GM13977 (cell line): ENCODE data around the gene HSDL2.

ENCODE experiments used
- DNase-seq: peaks from one replicate; pipeline ENCODE4 v3.0.0; 2012; ENCODE audit warnings: low spot score
- in situ Hi-C: fragments of 300-500 bp; cut with MboI; formaldehyde crosslinking; loops from one replicate; pipeline ENCODE4 v1.12.0; 2022; ENCODE audit warnings: low sequenced_read_pairs, low pct_unique_long_range_greater_than_20kb, mixed read lengths, inconsistent platforms; ENCODE audit not compliant: unreplicated experiment
- TF ChIP-seq, protein P1 (sequence below): IDR thresholded peaks from 2 replicates; pipeline ENCODE4 v1.5.1; 2012; ENCODE audit warnings: mild to moderate bottlenecking, control low read depth; ENCODE audit not compliant: insufficient read depth; ENCODE audit errors: extremely low read depth, missing control alignments

Gene HSDL2

DNA sequence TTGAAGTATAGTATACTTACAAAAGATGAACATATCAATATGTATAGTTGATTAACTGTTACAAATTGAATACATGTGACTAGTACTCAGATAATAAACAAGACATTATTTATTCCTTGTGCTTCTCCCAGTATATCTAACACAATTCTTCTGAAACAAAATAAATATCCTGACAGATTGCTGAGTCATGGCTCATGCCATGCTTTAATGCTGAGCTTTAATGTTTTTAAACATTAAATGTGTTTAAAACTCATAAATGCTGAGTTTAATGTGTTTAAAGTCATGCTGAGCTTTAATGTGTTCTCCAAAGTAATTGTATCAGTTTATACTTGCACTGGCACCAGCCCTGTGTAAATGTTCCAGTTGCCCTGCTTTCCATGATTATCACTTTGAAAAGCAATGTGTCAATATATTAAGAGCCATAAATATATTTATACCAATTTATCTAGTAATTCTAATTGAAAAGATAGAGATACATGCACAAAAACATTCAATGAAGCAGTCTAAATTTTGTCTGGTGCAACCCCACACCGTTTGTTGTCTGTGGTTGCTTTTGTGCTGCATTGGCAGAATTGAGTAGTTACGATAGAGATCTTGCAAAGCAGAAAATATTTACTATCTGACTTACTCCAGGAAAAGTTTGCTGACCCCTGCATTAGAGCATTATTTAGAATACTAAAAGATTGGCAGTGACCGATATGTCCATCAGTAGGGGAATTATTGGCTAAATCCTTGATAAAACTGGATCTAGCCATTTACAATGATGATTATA is 122.5 kb downstream of the HSDL2 start:
- in situ Hi-C loops = no loop called here
- no peak for DNase-seq
- TF ChIP-seq, protein P1, sequence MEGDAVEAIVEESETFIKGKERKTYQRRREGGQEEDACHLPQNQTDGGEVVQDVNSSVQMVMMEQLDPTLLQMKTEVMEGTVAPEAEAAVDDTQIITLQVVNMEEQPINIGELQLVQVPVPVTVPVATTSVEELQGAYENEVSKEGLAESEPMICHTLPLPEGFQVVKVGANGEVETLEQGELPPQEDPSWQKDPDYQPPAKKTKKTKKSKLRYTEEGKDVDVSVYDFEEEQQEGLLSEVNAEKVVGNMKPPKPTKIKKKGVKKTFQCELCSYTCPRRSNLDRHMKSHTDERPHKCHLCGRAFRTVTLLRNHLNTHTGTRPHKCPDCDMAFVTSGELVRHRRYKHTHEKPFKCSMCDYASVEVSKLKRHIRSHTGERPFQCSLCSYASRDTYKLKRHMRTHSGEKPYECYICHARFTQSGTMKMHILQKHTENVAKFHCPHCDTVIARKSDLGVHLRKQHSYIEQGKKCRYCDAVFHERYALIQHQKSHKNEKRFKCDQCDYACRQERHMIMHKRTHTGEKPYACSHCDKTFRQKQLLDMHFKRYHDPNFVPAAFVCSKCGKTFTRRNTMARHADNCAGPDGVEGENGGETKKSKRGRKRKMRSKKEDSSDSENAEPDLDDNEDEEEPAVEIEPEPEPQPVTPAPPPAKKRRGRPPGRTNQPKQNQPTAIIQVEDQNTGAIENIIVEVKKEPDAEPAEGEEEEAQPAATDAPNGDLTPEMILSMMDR = no peak

DNA sequence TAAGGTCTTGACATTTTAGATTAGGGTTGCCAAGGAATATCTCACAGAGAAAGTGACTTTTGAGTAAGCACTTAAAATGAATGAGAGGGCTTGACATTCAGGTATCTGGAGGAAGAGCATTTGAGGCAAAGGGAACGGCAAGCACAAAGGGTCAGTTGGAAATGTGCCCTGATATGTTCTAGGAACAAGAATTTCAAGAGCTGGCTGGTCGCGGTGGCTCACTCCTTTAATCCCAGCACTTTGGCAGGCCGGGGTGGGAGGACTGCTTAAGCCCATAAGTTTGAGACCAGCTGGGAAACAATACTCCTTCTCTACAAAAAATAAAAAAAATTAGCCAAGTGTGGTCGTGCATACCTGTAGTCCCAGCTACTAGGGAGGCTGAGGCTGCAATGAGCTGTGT is 123.3 kb downstream of the HSDL2 start:
- no peak for DNase-seq
- in situ Hi-C loops = no loop called here
- TF ChIP-seq, protein P1 = no peak

DNA sequence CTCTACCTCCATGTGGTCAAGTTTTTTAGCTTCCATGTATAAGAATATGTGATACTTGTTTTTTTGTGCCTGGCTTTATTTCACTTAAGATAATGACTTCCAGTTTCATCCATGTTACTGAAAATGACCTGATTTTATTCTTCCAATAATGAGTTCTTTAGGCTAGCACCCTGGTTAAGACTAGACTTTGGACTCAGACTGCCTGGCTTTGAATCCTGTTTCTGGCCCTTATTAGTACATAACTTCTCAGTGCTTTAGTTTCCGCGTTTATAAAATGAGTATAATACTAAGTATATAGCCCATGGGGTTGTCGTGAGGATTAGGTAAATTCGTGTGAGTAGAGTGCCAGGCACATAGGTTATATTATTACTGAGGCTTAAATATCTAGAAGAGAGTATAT is 125.2 kb downstream of the HSDL2 start:
- in situ Hi-C loops = no loop called here
- TF ChIP-seq, protein P1 = no peak
- DNase-seq = no peak

DNA sequence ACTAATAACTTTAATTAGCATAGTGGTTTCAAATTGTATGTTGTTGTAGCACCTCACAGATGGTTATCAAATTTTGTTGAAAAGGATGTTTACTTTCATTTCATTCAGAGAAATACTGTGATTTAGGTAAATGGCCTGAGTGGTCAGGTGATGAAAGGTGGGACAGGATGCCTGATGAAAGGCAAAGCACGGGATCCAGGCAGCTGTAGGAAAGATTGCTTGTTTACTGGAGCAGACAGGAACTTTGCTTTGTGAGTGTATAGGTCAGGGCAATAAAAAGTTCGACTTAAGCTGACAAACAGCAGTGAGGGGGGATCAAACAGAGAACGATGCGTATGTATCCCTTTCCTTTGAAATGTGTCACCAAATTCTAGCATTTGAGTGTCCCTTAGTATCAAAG is 125.7 kb downstream of the HSDL2 start:
- TF ChIP-seq, protein P1 = no peak
- in situ Hi-C loops = no loop called here
- DNase-seq = no peak

DNA sequence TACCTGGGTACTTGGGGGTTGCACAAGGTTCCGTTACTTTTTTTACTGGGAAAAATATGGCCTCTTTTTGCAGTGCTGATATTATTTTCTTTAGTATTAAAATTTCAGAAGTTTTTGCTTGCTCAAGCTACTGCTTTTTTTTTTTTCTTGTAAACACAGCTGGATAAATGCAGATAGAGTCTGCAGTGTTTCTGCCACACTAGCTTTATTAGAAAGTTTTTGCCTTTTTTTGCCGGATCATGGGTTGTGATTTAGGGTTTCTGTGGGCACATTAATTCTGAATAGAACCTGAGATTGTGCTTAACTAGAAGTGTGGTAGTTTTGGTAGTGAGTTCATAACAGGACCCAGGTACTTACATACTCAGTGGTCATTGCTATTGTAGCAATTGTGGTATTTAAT is 126.7 kb downstream of the HSDL2 start:
- TF ChIP-seq, protein P1 = no peak
- in situ Hi-C loops = no loop called here
- no peak for DNase-seq

DNA sequence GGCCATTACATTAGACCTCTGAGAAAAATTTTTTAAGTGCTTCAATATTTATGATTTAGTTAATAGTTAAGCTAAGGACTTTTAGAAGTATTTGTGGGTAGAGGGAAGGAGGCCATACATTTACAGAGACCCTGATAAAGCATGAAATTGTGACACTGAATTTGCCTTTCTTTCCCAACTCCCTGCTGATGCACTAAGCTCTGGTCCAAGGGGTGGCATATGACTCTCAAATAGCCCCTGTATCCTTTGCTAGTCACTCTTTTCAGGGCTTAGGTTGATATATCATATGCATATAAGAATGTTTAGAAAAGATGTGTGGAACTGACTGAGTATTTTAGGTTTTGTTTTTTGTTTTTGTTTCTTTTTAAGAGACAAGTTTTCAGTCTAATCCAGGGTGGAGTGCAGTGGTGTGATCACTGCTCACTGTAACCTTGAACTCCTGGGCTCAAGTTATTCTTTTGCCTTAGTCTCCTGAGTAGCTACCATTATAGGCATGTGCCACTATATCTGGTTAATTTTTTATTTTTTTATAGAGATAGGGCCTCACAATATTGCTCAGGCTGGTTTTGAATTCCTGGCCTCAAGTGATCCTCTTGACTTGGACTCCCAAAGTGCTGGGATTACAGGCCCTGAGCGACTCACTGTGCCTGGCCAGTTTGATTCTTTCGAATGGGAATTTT is 127.2 kb downstream of the HSDL2 start:
- in situ Hi-C loops = no loop called here
- TF ChIP-seq, protein P1 = no peak

More for the DNA sequence above, 127.2 kb downstream of the HSDL2 start:
- no peak for DNase-seq
